HepG2 (cell line): Measurements from ENCODE around the gene DCAF7. TPM values are rescaled to one million over a fixed set of nuclear protein-coding genes. Genes with fewer than 3 reads are reported as not detected.

Experiments used
- MTA1 ChIP-seq: sonication (generic); formaldehyde crosslinking; IDR thresholded peaks from 2 replicates; pipeline ENCODE4 v1.4.0; 2020; ENCODE audit warnings: missing genetic modification reagents, mild to moderate bottlenecking, borderline replicate concordance
- ZFP82 ChIP-seq: sonication (generic); formaldehyde crosslinking; IDR thresholded peaks from 2 replicates; pipeline ENCODE4 v1.5.1; 2020; ENCODE audit warnings: mild to moderate bottlenecking, missing genetic modification reagents, borderline replicate concordance
- ZMYM3 ChIP-seq: sonication (generic); formaldehyde crosslinking; IDR thresholded peaks from 2 replicates; pipeline ENCODE4 v1.5.1; 2020; ENCODE audit warnings: mild to moderate bottlenecking, missing genetic modification reagents
- ZNF326 ChIP-seq: sonication (generic); formaldehyde crosslinking; IDR thresholded peaks from 2 replicates; pipeline ENCODE4 v1.4.0; 2020; ENCODE audit warnings: missing genetic modification reagents, borderline replicate concordance
- ZNF652 ChIP-seq: IDR thresholded peaks from 2 replicates; pipeline ENCODE4 v1.6.1; 2016; ENCODE audit warnings: low read depth, borderline replicate concordance
- polyA plus RNA-seq, 8 experiments: library from polyadenylated mRNA; depleted of rRNA in 3 of 8; stranded (reverse) in 7 of 8; unstranded in 1 of 8; fragments of >200 nt; fragmentation: Illumina TruSeq in 4 of 8; extraction: Trizol in 4 of 8; gene quantifications; 2 replicates each; pipeline versions ENCODE4 v1.2.1 to v1.2.3, GENCODE V29; 2011 to 2016; ENCODE audit warnings: low read depth in 4 of 8, missing spikeins in 1 of 8, mixed read lengths in 1 of 8; ENCODE audit not compliant: insufficient read depth in 1 of 8
- total RNA-seq, 5 experiments: library from RNA; depleted of rRNA; stranded (reverse); fragments of >200 nt; fragmentation: Illumina TruSeq; extraction: Trizol; gene quantifications; 2 replicates each; pipeline ENCODE4 v1.2.3, GENCODE V29; 2016; ENCODE audit warnings: low read depth in 1 of 5
- TF ChIP-seq, protein P1 (sequence below): sonication (generic); formaldehyde crosslinking; IDR thresholded peaks from one replicate; pipeline ENCODE4 v1.5.1; 2020; ENCODE audit warnings: mild to moderate bottlenecking, missing genetic modification reagents; ENCODE audit errors: not compliant biosample characterization
- TF ChIP-seq, protein P2 (sequence below): sonication (generic); formaldehyde crosslinking; IDR thresholded peaks from 2 replicates; pipeline ENCODE4 v1.4.0; 2020; ENCODE audit warnings: missing genetic modification reagents
- TF ChIP-seq, protein P3 (sequence below): IDR thresholded peaks from 2 replicates; pipeline ENCODE4 v1.6.1; 2016; ENCODE audit warnings: missing compliant biosample characterization, missing genetic modification reagents, borderline replicate concordance
- TF ChIP-seq, protein P4 (sequence below): sonication (generic); formaldehyde crosslinking; IDR thresholded peaks from 2 replicates; pipeline ENCODE4 v1.5.0; 2020; ENCODE audit warnings: missing genetic modification reagents

The DCAF7 gene
- total and polyA plus RNA-seq, 2 of the 13 experiments (the other 11 are each of a cell fraction or from before 2014, with no cell fraction given), result 55.2 to 73.4 TPM

DNA sequence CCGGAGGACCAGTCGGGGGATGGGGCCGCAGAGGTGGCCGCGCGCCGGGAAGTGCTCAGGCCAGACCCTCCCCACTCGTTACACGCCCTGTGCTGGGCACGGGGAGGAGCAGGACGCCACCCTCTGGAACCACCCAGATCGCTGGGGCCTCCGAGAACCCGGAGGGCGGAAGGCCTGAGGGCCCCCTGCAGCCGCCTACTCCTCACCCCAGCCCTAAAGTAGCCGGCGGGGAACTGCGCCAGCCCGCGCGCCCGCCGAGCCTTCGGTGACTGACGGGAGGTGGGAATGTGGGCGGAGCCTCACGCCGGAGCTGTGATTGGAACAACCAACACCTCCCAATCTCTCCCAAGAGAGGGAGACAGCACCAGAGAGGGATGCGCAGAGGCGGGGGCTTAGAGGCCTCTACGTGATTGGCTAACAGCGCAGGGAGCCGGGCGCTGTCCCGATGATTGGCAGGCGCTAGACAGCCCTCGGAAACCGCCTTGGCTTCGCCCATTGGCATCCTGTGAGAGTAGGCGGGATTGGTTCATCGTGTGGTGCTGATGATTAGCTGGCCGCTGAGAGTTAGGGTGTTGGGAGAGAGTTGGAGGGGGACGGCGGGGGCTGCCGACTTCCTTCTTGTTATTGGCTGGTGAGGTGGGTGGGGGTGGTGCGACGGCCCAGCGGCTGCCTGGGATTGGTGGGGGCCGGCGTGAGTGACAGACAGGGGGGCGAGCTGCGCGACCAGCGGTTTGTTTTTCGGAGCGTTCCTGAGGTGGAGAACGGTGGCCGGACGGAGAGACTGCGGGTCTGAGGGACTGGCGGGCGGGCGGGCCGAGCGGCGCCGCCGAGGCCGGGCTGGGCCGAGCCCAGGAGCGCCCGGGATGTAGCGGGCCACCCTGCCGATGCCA lies 71.7 kb downstream of the DCAF7 start, which contains the start of gene MAP3K3 (continued):
- TF ChIP-seq, protein P1, sequence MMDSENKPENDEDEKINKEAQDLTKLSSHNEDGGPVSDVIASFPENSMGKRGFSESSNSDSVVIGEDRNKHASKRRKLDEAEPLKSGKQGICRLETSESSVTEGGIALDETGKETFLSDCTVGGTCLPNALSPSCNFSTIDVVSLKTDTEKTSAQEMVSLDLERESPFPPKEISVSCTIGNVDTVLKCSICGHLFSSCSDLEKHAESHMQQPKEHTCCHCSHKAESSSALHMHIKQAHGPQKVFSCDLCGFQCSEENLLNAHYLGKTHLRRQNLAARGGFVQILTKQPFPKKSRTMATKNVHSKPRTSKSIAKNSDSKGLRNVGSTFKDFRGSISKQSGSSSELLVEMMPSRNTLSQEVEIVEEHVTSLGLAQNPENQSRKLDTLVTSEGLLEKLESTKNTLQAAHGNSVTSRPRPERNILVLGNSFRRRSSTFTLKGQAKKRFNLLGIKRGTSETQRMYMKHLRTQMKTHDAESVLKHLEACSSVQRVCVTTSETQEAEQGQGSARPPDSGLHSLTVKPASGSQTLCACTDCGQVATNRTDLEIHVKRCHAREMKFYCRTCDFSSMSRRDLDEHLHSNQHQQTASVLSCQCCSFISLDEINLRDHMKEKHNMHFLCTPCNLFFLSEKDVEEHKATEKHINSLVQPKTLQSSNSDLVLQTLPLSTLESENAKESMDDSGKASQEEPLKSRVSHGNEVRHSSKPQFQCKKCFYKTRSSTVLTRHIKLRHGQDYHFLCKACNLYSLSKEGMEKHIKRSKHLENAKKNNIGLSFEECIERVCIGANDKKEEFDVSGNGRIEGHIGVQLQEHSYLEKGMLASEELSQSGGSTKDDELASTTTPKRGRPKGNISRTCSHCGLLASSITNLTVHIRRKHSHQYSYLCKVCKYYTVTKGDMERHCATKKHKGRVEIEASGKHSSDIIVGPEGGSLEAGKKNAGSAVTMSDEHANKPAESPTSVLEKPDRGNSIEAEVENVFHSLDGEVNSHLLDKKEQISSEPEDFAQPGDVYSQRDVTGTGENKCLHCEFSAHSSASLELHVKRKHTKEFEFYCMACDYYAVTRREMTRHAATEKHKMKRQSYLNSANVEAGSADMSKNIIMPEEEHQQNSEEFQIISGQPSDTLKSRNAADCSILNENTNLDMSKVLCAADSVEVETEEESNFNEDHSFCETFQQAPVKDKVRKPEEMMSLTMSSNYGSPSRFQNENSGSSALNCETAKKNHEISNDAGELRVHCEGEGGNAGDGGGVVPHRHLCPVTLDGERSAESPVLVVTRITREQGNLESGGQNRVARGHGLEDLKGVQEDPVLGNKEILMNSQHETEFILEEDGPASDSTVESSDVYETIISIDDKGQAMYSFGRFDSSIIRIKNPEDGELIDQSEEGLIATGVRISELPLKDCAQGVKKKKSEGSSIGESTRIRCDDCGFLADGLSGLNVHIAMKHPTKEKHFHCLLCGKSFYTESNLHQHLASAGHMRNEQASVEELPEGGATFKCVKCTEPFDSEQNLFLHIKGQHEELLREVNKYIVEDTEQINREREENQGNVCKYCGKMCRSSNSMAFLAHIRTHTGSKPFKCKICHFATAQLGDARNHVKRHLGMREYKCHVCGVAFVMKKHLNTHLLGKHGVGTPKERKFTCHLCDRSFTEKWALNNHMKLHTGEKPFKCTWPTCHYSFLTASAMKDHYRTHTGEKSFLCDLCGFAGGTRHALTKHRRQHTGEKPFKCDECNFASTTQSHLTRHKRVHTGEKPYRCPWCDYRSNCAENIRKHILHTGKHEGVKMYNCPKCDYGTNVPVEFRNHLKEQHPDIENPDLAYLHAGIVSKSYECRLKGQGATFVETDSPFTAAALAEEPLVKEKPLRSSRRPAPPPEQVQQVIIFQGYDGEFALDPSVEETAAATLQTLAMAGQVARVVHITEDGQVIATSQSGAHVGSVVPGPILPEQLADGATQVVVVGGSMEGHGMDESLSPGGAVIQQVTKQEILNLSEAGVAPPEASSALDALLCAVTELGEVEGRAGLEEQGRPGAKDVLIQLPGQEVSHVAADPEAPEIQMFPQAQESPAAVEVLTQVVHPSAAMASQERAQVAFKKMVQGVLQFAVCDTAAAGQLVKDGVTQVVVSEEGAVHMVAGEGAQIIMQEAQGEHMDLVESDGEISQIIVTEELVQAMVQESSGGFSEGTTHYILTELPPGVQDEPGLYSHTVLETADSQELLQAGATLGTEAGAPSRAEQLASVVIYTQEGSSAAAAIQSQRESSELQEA (CRISPR knock-in tag), result peak; percentile 93
- TF ChIP-seq ZFP82 (CRISPR knock-in tag), result 0 out of 2 replicates have a peak, but pooled peaks have one; percentile 8
- peak; percentile 62; the same call in 1 of the 2 replicates for TF ChIP-seq ZMYM3 (CRISPR knock-in tag)
- no peak; the same call in 1 of the 2 replicates for TF ChIP-seq ZNF652 (CRISPR knock-in tag)
- TF ChIP-seq, protein P2, sequence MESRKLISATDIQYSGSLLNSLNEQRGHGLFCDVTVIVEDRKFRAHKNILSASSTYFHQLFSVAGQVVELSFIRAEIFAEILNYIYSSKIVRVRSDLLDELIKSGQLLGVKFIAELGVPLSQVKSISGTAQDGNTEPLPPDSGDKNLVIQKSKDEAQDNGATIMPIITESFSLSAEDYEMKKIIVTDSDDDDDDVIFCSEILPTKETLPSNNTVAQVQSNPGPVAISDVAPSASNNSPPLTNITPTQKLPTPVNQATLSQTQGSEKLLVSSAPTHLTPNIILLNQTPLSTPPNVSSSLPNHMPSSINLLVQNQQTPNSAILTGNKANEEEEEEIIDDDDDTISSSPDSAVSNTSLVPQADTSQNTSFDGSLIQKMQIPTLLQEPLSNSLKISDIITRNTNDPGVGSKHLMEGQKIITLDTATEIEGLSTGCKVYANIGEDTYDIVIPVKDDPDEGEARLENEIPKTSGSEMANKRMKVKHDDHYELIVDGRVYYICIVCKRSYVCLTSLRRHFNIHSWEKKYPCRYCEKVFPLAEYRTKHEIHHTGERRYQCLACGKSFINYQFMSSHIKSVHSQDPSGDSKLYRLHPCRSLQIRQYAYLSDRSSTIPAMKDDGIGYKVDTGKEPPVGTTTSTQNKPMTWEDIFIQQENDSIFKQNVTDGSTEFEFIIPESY (CRISPR knock-in tag), result no peak
- TF ChIP-seq, protein P3, sequence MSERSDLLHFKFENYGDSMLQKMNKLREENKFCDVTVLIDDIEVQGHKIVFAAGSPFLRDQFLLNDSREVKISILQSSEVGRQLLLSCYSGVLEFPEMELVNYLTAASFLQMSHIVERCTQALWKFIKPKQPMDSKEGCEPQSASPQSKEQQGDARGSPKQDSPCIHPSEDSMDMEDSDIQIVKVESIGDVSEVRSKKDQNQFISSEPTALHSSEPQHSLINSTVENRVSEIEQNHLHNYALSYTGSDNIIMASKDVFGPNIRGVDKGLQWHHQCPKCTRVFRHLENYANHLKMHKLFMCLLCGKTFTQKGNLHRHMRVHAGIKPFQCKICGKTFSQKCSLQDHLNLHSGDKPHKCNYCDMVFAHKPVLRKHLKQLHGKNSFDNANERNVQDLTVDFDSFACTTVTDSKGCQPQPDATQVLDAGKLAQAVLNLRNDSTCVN (CRISPR knock-in tag), result no peak
- TF ChIP-seq MTA1 (CRISPR knock-in tag), result peak; percentile 66; the same call in 1 of the 2 replicates
- TF ChIP-seq ZNF326 (CRISPR knock-in tag), result no peak
- TF ChIP-seq, protein P4, sequence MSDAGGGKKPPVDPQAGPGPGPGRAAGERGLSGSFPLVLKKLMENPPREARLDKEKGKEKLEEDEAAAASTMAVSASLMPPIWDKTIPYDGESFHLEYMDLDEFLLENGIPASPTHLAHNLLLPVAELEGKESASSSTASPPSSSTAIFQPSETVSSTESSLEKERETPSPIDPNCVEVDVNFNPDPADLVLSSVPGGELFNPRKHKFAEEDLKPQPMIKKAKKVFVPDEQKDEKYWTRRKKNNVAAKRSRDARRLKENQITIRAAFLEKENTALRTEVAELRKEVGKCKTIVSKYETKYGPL (CRISPR knock-in tag), result no peak
